ENCODE results near the gene SDK1.

- no peak for TF ChIP-seq POLR2A (IDR thresholded peaks at IDR 0.05; ENCODE audit: low read length)
- TF ChIP-seq CTCF (IDR thresholded peaks at IDR 0.05): no peak
- no peak for TF ChIP-seq JUN (IDR thresholded peaks at IDR 0.05)
- no peak for TF ChIP-seq CEBPB (IDR thresholded peaks at IDR 0.05)
- no peak for TF ChIP-seq MAFK (IDR thresholded peaks at IDR 0.05; ENCODE audit: partially characterized antibody)
- no peak for TF ChIP-seq HOXA7 (CRISPR knock-in tag; IDR thresholded peaks at IDR 0.05)
- TF ChIP-seq MAX (IDR thresholded peaks at IDR 0.05): no peak
- TF ChIP-seq CHD4 (IDR thresholded peaks at IDR 0.05; ENCODE audit: borderline replicate concordance): no peak
- no peak for TF ChIP-seq HDAC2 (IDR thresholded peaks at IDR 0.05)
These were observed 812.9 kb downstream of the SDK1 start for GRCh38 chr7:4113976-4114375.

All from A549 (cell line).